ENCODE measurements around the gene DOCK3.

DNA sequence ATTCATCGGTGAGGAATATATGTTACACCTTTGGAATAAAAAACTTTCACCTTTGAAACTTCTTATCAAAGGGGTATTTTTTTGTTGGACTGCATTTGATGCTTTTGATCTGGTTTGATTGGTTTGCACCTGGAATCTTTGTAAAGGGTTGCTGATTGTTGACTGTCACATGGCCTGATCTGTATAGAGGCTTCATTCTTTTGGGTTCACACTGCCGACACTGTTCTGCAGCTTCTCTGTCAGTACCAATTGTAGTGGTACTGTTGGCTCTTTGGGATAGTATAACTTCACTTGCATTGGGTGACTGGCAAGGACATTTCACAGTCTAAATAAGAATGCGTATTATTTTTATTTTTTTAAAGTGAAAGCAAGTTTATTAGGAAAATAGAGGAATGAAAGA, 155.7 kb downstream of the DOCK3 start:
- no peak for TF ChIP-seq TSHZ2 (CRISPR knock-in tag; IDR thresholded peaks at IDR 0.05)
- TF ChIP-seq, protein P1, sequence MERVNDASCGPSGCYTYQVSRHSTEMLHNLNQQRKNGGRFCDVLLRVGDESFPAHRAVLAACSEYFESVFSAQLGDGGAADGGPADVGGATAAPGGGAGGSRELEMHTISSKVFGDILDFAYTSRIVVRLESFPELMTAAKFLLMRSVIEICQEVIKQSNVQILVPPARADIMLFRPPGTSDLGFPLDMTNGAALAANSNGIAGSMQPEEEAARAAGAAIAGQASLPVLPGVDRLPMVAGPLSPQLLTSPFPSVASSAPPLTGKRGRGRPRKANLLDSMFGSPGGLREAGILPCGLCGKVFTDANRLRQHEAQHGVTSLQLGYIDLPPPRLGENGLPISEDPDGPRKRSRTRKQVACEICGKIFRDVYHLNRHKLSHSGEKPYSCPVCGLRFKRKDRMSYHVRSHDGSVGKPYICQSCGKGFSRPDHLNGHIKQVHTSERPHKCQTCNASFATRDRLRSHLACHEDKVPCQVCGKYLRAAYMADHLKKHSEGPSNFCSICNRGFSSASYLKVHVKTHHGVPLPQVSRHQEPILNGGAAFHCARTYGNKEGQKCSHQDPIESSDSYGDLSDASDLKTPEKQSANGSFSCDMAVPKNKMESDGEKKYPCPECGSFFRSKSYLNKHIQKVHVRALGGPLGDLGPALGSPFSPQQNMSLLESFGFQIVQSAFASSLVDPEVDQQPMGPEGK (CRISPR knock-in tag; IDR thresholded peaks at IDR 0.05; ENCODE audit: borderline replicate concordance), result no peak
